GM19455 (cell line): ENCODE data around the gene SMIM45.
"Not testable (repeated sequence)": the region's sequence is repeated elsewhere in the genome, so short reads cannot be mapped to it uniquely, and the experiment has no call there.

ENCODE experiments used
- ATAC-seq: cut with Tn5 transposase; IDR thresholded peaks from one replicate; pipeline ENCODE4 v1.9.1; 2021; ENCODE audit not compliant: unreplicated experiment

Gene SMIM45

DNA sequence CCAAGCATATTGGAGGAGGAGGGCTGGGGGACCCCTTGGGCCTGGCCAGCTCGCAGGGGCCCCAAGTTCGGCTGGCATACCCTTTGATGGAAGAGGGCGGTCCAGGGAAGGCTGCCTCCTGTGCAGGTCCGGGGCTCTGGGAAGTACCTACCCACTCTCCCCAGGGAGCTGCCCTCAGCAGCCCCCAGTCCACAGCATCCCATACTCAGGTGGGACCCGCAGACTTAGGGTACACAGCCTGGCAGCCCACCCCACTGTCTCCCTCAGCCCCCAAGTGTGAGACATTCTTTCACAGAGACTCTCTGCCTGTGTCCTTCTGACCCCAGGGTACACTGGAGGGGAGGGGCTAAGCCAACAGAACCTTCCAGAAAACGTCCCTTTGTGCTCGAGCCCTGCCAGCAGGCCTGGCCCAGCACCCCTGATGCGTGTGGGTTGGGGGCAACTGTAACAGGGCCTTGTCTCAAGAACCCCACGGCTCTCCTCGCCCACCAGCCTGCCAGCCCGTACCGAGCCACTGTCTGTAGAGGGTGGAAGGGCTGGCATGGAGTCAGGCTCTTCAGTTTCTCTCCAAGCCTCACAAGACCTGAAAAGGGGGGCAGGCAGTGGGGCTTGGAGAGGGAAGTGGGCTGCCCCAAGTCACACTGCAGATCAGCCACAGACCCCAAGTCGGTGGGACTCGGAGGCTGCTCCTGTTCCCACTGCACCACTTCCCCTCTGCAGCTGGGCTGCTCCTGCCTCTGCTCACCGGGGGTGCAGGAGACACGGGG, 18.4 kb upstream of the SMIM45 start:
- ATAC-seq: no peak

DNA sequence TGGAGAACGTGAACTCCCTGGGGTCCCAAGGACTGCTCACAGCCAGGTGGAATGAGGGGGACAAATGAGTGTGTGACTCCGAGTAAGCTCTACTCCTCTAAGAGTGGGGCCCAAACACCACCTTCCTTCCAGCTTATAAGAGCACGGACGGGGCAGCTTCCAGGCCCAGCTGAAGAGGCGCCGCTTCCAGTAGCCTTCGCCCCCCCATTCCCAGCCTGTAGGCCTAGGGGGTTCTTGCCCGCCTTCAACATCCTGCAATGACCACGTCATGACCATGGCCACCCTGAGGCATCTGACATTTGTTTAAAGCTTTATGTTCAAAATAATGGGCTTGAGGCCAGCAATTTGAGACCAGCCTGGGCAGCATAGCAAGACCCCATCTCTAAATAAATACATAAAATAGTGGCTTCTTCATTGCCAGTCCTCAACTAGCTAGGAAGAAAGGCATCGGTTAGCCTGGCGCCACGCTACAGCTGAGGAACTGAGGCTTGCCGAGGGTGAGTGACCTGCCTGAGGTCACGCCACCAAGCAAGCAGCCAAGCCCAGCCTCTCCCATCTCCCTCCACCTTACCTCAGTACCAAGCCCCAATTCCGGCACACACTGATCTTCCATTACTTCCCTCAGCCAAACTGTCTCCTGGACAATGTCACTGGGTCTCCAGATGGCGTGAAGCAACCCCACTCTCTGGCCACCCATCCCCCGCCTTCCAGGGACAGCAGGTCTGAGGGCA, 17.5 kb upstream of the SMIM45 start:
- no peak for ATAC-seq

DNA sequence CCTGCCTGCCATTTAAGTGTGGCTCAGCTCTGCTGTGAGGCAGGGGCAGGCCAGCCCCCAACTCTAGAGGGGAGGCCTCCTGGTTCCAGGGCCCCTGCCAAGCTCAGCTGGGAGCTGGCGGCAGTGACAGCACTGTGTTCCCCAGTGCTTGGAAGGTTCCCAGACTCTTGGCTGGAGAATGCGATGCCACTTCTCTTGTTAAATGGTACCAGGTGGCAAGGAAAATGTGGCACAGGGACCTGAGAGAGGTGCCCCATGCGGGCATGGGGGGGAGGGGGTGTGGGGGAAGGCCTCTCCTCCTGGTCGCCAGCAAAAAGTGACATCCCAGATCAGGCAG, 17.0 kb upstream of the SMIM45 start:
- no peak for ATAC-seq

DNA sequence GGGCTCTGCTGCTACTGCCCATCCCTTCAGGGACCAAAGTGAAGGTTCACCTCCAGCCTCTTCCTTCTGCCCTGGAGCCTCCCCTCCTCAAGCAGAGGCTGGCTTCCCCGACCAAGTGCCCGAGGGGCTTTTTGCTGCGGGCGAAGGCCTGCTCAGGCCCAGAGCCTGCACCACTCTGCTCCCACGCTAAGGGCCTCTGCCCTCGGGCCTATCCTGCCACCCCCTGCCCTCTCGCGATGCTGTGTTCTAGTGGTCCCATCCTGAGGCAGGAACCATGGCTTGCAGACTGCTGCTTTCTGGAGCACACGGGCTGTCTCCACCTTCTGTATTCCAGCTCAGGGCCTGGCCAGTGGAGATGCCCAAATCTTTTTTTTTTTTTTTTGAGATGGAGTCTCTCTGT, 16.4 kb upstream of the SMIM45 start:
- ATAC-seq: no peak

DNA sequence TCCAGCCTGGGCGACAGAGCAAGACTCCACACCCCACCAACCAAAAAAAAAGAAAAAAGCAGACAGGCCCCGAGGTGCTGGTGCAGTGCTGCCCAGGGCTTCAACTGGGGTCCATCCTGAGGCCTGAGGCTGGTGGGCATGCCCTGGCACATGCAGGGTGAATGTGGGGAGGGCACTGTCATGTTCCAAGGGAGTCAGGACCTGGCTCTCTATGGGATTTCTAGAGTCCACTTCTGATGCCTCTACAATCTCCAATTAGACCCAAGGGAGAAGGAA, 15.1 kb upstream of the SMIM45 start:
- ATAC-seq: no peak

DNA sequence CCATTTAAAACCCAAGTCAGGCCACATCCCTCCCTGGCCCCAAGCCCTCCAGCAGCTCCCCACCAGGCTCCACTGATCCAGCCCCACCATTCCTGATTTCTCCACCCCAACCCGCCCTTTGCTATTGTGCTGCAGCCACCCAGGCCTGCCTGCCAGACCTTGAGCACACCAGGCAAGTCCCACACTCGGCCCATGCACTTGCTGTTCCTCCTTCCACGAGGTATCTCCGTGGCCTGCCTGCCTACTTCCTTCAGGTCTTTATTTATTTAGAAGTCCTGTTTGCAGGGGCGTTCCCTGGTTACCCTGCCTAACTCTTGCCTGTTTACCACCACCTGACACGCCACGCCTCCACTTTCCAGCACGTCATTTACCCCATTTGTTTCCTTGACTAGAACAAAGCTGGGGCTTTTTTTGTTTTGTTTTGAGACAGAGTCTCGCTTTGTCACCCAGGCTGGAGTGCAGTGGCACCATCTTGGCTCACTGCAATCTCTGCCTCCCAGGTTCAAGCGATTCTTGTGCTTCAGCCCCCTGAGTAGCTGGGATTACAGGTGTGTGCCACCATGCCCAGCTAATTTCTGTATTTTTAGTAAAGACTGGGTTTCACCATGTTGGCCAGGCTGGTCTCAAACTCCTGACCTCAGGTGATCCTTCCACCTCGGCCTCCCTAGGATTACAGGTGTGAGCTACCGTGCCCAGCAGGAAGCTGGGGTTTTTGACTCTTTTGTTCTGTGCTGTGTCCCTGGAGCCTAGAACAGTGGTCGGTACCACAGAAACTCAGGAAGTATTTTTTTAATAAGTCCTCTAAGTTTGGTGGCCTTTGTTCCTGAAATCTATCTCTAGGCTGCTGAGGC, 11.7 kb upstream of the SMIM45 start:
- ATAC-seq: peak; percentile 39

DNA sequence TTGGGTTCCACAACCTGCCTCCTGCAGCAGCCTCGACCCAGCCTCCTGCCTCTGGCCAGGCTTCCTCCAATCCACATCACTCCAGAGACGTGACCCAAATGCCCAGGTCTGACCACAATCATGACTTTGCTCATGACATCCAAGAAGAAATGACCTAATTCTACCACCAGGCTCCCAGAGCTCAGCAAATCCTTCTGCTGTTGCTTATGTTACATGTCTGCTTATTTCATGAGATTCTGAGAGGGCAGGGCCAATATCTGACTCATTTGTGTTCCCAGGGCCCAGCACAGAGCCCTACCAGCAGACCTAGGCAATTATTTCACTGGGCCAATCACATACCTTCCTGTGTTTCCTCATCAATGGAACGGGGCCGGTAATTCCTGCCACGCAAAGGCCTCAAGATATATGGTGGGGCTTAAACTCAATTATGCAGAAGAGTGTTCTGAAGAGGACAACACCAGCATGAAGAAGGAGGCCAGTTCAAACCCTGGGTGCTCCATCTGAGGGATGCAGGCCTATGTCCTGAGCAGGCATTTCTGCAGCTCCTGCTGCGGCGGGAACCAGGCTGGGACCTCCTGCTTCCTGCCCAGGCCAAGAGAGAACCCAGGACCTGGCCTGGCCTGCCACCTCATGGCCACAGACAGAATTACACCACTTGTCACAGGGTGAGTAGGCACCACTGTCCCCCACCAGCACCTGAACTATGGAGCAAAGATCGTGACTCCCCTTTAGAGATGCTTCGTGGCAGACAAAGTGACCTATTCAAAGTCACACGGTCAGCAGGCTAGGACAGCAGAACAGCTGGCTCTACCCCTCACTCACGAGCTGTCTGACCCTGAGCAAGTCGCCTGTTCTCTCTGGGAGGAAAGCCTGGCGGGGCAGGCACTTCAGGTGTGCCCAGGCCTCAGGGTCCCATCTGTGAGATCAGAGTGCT, 10.9 kb upstream of the SMIM45 start:
- no peak for ATAC-seq

DNA sequence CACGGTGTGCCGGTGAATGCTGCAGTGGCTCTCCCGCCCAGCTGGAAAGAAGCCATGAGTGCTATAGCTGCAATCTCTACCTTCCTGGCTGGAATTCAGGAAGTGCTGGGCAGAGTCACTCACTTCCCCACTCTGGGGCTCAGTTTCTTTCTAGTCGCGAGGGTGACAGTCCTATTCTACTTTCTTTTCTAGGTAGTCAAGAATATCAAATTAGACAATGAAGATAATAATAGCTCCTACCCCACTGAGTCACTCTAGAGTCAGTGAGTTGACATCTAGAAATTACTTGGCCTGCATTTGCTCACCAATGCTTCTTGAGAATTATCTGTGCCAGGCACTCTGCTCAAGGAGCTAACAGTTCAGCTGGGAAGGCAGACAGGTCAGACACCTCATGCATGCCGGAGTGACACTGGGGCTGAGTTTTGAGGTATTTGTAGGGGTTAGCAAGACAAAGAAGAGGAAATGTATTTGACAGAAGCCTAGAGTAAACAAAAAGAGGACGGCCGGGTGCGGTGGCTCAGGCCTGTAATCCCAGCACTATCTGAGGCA, 8.2 kb upstream of the SMIM45 start:
- no peak for ATAC-seq

DNA sequence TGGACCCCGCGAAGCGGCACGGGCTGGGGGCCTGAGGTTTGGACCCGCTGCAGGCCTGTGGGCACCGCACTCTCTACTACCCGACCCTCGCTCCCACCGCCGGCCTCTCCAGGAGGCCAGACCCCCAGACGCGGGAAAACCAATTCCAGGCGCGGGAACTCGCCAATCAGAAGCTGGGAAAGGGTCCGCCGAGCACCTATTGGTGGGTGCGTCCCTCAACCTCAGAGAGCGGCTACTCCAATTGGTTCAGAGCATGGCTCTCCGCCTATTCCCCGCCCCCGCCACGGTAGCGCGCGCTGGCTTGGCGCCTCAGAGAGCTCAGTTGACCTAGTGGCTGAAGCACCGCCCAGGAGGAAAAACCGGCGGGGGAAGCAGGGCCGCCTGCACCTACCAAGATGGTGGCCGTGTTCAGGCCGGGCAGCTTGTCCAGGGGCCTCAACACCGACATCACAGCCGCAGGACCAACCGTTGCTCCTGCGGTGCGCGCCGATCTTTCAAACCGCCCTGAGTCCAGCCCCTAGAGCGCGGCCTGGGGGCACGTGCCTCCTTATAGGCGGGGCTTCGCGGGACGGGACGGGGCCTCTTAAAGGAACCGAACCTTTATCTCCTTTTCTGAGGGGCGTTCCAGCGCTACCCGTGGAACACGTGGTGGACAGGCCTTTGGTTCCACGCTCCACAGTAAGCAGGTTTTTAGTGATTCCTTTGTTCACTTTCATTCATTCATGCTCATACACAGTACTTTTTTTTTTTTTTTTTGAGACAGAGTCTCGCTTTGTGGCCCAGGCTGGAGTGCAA, 5.1 kb upstream of the SMIM45 start, which contains the start of gene CENPM:
TSS of gene CENPM (minus strand) at position 524 of the 795 bp plus-strand sequence. CDS start at position 448, 76 bp downstream.
- peak; percentile 85 for ATAC-seq

DNA sequence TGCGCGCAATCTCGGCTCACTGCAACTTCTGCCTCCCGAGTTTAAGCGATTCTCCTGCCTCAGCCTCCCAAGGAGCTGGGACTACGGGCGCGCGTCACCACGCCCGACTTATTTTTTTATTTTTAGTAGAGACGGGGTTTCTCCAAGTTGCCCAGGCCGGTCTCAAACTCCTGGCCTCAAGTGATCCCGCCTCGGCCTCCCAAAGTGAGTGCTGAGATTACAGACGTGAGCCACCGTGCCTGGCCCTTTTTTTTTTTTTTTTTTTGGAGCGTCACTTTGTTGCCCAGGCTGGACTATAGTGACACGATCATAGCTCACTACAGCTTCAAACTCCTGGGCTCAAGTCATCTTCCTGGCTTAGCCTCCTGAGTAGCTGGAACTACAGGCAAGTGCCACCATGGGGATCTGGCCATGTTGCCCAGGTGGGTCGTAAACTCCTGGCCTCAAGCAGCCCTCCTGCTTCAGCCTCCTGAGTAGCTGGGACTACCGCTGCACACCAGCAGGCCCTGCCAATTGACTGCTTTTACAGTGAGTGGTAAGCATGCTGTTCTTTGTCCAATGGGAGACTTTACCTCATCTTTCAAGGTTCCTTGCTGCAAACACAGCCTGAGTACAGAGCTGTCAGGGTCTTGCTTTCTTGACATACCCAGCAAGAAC, 4.4 kb upstream of the SMIM45 start:
- ATAC-seq: no peak

DNA sequence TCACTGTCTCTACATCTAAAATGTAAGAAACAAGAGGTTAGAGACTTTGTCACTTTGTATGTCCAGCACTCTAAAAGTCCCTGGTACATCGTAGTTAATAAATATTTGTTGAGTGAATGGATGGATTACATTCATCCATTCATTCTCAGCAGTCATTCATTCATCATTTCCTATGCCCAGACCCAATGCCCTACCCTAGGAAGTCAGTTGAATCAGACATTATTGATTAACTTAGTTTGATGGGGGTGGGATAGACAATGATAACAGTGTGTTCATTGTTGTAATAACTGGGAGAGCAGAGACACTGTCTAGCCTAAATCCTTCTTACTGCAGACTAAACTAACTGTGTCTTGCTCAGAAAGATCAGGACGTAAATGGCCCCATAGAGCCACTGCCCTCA, 3.8 kb upstream of the SMIM45 start:
- ATAC-seq: no peak

DNA sequence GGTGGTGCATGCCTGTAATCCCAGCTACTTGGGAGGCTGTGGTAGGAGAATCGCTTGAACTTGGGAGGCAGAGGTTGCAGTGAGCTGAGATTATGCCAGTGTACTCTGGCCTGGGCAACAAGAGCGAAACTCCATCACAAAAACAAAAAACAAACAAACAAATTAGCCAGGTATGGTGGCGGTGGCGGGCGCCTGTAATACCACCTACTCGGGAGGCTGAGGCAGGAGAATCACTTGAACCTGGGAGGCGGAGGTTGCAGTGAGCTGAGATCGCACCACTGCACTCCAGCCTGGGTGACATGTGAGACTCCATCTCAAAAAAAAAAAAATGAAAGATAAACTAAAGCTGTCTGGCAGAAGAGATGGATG, 3.0 kb upstream of the SMIM45 start:
- not testable (repeated sequence) for ATAC-seq

DNA sequence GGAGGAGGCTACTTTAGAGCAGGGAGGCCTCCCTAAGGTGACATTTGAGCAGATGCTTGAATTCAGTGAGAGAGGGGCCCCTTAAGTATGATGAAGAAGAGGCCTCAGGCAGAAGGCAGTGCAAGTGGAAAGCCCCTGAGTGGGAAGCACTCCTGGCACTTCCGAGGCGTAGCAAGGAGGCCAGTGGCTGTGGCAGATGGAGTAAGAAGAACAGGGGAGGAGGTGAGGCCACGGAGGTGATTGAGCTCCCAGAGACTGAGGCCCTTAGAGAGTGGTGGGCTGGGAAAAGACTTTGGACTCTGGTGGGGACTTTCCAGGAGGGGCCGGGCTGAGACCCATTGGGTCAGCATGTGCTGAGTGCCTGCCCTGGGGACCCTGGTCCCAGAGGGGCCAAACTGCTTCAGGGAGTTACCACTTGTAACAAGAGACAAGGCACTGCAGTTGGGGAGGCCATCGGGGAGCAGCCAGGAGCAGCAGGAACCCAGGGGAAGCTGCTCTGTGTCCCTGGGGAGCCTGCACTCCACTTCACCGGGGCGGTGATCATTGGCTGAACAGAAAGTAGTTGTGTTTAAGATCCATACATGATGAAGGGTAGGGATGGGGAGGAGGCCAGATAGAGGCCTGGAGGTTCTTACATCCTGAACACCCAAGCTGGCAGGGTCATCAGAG, 2.5 kb upstream of the SMIM45 start:
- ATAC-seq: no peak

DNA sequence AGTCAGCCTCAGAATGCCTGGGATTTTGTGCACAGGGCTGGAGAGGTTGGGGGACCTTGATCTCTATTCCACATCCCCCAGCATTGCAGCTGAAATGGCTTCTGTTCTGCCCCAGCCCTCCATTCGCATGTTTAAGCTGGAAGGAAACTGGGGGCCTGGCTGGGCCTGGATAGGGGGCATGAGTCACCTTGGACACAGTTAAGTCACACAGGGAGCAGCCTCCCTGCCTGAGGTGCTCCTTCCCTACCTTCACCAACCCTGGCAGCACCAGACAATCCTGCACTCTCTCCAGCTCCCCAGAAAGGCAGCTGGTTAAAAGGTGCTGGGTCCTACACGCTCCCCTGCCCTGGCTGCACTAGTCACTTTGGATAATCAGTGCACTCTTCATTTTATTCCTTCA, 763 bp downstream of the SMIM45 start:
- ATAC-seq: no peak

DNA sequence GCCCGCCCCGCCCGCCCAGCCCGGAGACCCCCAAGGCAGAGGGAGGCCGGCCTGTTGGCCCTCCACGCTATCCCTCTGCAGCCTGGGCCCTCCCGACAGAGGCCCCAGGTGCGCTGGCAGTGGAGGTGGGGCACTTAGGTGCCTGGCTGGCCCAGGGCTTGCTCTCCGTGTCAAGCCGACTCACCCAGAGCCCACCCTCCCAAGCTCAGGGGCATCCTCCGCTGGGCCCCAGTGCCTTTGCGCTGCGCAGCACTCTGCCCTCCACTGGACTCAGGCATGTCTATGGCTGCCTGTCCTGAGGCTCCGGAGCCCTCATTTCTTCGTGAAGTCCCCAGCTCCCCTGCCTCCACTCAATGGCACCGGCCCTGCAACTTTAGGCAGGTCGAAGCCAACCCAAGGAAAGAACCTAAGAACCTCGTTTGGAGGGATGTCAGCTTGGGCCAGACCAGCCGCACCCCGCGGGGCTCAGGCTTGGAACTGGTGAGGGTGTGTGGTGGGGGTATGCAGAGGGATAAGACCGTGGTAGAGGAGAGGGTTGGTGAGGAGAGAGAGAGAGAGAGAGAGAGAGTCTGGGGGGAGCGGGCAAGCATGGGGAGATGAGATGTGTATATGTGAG, 6.1 kb downstream of the SMIM45 start:
- ATAC-seq: no peak

DNA sequence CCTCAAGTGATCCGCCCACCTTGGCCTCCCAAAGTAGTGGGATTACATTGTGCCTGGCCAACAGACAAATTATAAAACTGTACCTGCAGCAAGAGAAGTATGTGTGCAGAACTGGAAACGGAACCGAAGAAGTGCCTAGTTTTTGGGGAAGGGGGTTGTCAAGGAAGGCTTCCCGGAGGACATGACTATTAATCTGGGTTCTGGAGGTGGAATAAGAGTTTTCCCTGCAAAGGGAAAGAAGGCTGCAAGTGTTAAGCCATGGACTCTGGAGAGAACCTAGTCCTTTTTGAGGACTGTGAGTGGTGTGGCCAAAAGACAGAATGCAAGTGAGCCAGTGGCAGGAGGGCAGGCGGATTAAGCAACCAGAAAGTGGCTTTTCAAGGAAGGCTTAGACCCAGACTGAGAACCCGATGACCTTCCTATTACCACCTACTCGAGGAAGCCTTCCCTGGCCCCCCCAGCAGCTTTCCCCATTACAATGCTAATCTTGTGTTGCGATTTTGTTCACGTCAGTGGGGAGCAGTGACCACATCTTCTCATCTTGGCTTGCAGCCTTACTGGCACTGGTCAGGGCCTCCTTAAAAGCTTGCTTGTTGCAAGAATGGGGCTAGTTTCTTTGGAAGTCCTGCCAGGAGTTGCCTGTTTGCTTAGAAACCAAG, 11.6 kb downstream of the SMIM45 start:
- ATAC-seq: no peak

DNA sequence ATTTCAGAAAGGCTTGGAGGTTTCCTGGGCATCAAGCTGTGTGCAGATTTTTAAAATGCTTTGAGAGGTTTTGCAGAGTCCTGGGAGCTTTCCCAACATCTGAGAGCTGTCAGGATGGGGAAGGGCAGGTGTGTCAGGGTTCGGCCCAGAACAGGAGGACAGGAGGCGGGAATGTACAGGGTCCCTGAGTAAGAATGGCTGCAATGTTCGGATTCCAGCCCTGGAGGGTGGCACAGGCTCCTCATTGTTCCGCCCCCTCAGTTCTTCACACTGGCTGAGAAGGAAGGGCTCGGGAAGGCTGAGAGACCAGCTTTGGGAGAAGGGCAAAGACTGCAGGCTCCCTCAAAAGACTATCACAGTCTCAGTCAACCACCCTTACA, 12.2 kb downstream of the SMIM45 start:
- no peak for ATAC-seq

DNA sequence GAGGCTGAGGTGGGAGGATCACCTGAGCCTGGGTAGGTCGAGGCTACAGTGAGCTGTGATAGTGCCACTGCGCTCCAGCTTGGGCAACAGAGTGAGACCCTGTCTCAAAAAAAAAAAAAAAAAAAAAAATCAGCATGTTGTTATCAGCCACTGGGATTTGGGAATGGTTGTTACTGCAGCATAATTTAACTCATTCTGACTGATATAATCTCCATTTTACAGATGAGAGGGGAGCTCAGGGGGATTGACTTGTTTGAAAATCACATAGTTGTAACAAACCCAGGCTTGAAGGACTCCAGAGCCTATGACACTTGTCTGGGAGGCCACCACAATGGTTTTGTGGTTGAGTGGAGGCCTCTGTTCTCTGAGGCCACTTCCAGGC, 14.3 kb downstream of the SMIM45 start:
- ATAC-seq: no peak
